GM19467 (cell line): ENCODE measurements around the gene ZNRF1.

Experiments
- ATAC-seq: cut with Tn5 transposase; IDR thresholded peaks from one replicate; pipeline ENCODE4 v1.9.1; 2021; ENCODE audit warnings: mild to moderate bottlenecking, moderate library complexity; ENCODE audit not compliant: unreplicated experiment

ZNRF1 gene

GRCh38 chr16:75058806-75059205, 60.0 kb downstream of the ZNRF1 start:
- no peak for ATAC-seq

- ATAC-seq: no peak
Observed at GRCh38 chr16:75059411-75059810, 60.6 kb downstream of the ZNRF1 start.

DNA sequence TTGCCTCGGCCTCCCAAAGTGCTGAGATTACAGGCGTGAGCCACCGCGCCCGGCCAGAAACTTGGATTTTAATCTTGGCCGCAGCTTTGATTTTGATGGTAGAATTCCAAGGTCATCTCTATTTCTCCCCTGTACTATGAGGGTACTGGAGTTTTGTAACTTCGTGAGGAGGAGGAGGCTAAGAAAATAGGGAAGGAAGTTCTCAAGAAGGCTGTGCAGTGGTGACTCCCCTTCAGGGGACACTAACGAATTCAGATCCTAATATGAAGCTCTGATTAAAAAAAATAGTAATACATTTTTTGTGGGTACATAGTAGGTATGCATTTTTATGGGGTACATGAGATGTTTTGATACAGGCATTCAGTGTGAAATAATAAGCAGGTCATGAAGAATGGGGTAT, 61.9 kb downstream of the ZNRF1 start:
- no peak for ATAC-seq

GRCh38 chr16:75061669-75062068, 62.8 kb downstream of the ZNRF1 start:
- ATAC-seq: no peak

DNA sequence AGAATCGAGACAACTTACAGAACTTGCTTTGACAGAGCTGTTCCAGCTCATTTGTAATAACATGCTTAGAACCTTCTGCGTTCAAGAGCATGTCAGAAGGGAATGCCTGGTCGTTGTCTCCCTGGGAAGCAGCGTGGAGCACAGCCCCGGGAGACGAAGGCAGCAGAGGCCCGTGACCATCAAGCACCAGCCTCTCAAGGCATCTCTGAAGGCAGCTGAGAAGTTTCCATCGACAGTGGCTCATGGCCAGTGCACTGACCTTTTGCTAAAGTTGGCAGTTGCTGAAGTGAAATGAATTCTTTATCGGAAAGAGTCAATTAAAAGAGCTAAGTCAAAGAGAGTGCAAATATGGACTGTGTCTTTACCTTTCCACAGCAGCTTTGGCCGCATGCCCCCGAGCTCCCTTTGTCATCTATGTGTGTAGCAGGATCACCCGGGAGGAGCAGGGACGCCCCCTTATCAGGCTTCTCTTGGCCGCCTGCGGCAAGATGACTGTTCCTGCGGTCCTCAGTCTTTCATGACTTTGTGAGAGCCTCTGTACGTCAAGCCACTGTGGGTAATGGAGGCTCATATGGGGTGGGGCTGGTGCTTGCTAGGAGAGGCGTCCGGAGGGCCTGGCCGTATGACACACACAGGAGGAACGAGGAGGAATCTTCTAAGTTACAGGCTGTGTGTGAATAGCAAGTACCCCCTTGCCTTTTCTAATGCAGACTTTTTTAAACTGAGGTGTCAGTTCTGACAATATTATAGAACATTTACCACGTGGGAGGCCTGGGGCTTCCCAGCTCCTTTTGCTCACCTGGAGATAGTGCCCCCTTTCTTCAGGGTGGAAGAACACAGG, 63.5 kb downstream of the ZNRF1 start:
- no peak for ATAC-seq

DNA sequence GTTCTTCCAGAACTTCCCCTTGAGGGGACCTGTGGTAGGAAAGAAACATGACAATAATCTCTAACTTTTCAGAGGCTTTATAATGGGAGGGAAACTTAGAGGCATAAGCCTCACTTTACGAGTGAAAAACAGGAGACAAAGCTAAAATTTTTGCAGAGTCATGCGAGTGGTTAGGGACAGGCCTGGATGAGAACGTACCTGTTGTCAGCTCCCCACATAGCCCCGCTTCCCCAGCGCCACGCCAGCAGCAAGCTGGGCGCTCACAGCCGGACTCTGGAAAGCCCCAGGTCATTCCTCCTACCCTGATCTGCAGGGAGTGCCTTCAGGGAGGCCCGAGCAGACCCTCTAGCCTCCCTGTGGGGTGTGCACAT, 64.1 kb downstream of the ZNRF1 start:
- ATAC-seq: no peak

GRCh38 chr16:75063549-75064088, 64.8 kb downstream of the ZNRF1 start:
- ATAC-seq: no peak

DNA sequence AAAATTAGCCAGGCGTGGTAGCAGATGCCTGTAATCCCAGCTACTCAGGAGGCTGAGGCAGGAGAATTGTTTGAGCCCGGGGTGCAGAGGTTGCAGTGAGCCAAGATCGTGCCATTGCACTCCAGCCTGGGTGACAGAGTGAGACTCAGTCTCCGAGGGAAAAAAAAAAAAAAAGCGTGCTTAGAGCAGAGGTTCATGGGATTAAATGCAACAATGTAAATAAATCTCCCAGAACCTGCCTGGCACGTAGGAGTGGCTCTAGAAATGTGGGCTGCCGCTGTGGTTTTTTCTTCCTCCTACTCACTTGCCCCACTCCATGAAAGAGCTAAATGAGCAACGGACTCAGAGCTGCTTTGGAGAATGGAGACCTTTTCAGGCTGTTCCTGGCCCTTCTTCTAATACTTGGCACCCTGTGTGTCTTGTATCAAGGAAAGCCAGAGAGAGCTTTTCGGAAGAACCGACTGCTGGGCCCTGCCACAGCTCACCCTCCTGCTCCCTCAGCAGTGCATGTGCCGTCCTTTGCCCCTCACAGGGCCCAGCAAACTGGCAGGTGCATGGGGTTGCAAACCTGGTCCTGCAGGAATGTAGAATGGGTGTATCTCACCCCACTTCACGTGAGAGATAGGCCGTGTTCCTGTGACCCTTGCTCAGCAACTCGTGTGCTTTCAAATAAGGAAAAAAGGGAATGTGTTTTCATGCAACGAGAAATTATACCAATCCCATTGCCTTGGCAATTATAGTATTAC, 65.8 kb downstream of the ZNRF1 start:
- ATAC-seq: no peak

- ATAC-seq: no peak
Observed at GRCh38 chr16:75065149-75065505, 66.3 kb downstream of the ZNRF1 start.

GRCh38 chr16:75065521-75066149, 66.8 kb downstream of the ZNRF1 start:
- no peak for ATAC-seq

GRCh38 chr16:75066861-75067447, 68.1 kb downstream of the ZNRF1 start:
- no peak for ATAC-seq

- no peak for ATAC-seq
Observed at GRCh38 chr16:75068085-75069031, 69.5 kb downstream of the ZNRF1 start.

GRCh38 chr16:75070012-75070841, 71.4 kb downstream of the ZNRF1 start:
- ATAC-seq: no peak

DNA sequence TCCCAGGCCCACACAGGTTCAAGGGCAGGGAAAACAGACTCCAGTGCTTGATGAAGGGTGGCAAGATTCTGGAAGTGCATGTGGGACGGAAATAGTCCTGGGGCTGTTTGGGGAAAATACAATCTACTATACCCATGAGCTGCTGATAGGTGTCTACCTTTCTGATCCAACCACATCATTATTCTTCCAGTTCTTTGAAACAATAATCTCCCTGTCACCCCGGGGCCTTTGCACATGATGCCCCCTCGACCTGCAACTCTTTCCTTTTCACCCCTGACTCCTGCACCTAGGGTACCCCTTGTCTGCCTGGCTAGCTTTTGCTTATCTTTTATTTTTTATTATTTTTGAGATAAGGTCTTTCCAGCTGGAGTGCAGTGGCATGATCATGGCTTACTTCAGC, 72.8 kb downstream of the ZNRF1 start:
- ATAC-seq: no peak

GRCh38 chr16:75072239-75072947, 73.6 kb downstream of the ZNRF1 start:
- no peak for ATAC-seq

- no peak for ATAC-seq
Observed at GRCh38 chr16:75073545-75074303, 74.9 kb downstream of the ZNRF1 start.

DNA sequence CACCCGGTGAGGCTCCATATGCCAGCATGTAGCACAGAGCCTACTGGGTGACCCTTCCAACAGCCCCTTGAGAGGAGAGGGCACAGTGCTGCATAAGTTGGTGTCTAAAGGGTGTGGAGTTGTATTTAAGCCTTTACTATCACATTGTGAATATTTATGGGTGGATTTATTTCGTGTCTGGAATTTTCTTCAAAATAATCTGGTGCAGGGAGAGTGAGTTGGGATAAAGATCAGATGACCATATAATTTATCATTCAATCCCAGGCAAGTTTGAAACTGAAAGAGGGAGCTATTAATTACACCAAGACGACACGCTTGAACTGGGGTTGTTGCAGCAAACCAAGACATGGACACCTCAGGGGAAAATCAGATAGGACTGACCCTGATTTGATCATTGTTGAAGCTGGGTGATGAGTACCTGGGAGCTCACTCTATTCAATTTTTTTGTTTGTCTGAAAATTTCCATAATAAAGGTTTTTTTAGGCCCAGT, 75.5 kb downstream of the ZNRF1 start:
- ATAC-seq: no peak
